GM12872 (cell line): ENCODE results near the gene RUVBL1.
A peak's percentile ranks its signal among the peaks of the same experiment; 100 is the strongest.

Experiments used
- TF ChIP-seq, protein P1 (sequence below): IDR thresholded peaks from 3 replicates; pipeline ENCODE4 v1.5.1; 2011; ENCODE audit warnings: low read depth, mild to moderate bottlenecking, low read length, moderate library complexity; ENCODE audit not compliant: insufficient read depth

RUVBL1 gene

DNA sequence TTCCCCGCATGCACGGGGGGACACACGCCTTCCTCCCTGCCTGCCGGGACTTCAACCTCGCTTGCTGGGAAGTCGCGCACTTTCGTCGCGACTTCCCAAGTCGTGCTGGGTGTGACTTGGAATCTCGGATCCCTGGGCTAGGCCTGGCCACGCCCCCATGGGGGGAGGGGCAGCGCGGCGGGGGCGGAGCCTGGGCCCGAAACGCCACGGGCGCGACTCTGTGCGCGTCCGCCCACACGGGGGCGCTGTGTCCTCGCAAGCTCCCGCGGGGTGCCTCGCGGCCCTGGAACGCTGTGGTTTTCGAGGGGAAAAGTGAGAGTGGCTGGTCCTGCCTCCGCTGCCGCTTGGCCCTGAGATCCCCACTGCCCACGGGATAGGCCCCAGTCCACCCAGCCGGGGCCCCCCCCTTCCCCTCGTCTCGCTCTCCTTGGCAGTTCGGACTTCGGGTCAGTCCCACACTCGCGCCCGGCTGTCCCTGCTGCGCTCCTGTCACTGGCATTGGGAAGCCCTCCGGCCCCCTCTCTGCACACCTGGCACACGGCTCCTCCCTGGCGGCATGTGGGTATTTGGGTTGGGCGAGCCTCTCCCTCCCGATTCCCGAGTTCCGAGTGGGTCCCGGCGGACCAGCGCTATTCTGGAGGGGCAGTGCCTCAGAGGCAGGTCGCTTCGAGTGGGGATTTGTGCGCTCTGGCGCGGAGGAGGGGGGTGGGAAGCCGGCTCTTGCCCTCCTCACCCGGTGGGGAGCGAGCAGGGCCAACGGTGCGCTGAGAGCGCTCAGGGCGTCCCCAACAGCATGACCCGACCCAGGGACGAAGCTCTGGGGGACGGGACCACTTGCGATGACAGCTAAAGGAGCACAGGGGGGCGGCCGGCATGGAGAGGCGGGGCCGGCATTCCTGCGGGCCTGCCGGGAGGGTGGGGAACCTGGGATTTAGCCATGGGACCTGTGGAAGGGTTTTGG lies 47.8 kb downstream of the RUVBL1 start:
- TF ChIP-seq, protein P1, sequence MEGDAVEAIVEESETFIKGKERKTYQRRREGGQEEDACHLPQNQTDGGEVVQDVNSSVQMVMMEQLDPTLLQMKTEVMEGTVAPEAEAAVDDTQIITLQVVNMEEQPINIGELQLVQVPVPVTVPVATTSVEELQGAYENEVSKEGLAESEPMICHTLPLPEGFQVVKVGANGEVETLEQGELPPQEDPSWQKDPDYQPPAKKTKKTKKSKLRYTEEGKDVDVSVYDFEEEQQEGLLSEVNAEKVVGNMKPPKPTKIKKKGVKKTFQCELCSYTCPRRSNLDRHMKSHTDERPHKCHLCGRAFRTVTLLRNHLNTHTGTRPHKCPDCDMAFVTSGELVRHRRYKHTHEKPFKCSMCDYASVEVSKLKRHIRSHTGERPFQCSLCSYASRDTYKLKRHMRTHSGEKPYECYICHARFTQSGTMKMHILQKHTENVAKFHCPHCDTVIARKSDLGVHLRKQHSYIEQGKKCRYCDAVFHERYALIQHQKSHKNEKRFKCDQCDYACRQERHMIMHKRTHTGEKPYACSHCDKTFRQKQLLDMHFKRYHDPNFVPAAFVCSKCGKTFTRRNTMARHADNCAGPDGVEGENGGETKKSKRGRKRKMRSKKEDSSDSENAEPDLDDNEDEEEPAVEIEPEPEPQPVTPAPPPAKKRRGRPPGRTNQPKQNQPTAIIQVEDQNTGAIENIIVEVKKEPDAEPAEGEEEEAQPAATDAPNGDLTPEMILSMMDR = peak; percentile 91

- TF ChIP-seq, protein P1 = no peak
These were observed 48.6 kb downstream of the RUVBL1 start for GRCh38 chr3:128074851-128075521.

GRCh38 chr3:128073807-128074206 lies 49.8 kb downstream of the RUVBL1 start:
- TF ChIP-seq, protein P1 = no peak

DNA sequence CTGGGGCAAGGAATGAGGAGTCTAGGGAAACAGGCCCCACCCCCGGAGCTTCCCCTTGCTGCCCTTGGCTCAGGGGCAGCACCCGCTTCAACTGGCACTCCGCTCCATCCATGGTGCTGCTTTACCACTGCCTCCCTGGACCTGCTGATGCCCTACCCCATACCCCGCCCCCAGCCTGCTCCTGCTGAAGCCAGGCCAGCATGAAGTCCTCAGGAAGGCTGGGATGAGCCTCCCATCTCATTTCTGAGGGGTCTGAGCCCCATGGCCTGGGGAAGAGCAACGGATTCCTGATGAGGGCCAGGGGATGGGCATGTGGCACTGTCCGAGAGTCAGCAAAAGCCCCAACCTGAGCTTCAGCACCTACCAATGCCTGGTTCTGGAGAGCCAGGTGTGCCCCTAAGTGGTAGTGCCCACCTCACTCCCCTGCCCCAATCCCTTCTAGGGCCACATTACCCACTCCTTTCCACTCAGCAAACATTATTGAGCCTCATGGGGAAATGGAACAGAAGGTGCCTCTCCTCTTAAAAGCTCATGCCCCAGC lies 50.4 kb downstream of the RUVBL1 start:
- TF ChIP-seq, protein P1 = no peak

GRCh38 chr3:128072454-128073184 lies 51.0 kb downstream of the RUVBL1 start:
- TF ChIP-seq, protein P1 = no peak

- TF ChIP-seq, protein P1 = no peak
These were observed 51.7 kb downstream of the RUVBL1 start for GRCh38 chr3:128071771-128072453.
